HCEC 1CT (cell line): ENCODE results near the gene AGMO.

Experiments used
- DNase-seq: peaks from one replicate; pipeline ENCODE4 v3.0.0-alpha.2; 2017

Gene AGMO

GRCh38 chr7:15452670-15453069, 109.1 kb downstream of the AGMO start:
- DNase-seq: no peak

- DNase-seq: no peak
Observed at GRCh38 chr7:15446722-15447121, 115.1 kb downstream of the AGMO start.

DNA sequence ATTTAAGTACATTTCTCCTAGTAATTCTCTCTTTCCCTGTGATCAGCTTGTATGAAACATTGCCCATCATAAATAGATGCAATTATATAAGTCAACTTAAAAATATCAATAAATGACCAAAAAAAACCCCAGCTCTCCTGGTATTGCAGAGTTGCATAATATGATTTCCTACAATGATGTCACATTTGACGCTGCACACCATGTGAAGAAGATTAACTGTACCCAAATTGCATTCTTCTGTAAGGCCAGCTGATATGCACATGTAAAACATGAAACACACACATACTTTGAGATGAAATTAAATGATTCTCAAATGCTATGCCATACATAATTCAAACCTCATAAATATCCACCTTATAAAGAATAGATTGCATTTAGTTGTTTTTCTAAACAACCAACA, 115.5 kb downstream of the AGMO start:
- peak; percentile 54 for DNase-seq

DNA sequence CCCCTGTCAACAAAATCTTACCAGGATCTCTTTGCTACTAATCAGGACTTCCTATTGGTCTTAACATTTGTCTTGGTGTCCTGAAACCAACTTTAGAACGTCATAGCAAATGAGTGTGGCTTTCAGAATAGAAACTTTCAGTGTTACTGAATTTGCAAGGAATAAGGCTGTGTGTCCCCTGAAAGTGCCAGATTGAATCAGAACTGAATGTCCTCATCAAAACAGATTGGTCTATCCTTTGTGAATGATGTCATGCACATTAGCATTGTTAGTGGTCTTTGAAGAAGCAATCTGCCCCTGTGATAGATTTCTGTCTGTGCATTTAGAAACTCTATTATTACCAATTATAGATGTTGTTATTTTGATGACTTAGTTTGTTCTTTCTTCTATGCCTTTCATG, 119.9 kb downstream of the AGMO start:
- no peak for DNase-seq

DNA sequence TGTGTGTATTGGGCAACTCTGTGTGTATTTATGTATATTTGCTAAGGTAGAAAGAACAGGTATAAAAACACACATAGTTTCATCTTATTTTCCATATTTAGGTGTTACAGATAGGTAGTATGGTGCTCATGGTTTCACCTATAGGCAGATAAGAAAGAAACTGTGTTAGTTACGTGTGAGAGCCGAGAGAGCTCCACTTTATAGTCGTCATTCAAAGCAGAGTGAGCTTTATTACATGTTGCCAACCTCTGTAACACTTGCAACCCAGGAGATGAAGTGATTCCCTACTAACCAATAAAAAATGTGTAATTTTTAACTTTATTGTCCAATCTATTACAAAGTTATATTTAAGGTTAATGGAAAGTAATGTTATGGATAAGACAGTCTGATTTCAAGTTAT, 121.3 kb downstream of the AGMO start:
- no peak for DNase-seq

- no peak for DNase-seq
Observed at GRCh38 chr7:15439853-15440252, 122.0 kb downstream of the AGMO start.

GRCh38 chr7:15433151-15433550, 128.7 kb downstream of the AGMO start:
- no peak for DNase-seq

- no peak for DNase-seq
Observed at GRCh38 chr7:15430911-15431310, 130.9 kb downstream of the AGMO start.

GRCh38 chr7:15430191-15430590, 131.6 kb downstream of the AGMO start:
- DNase-seq: no peak

- peak; percentile 81 for DNase-seq
Observed at GRCh38 chr7:15424468-15424867, 137.3 kb downstream of the AGMO start.

- no peak for DNase-seq
Observed at GRCh38 chr7:15419596-15419995, 142.2 kb downstream of the AGMO start.

DNA sequence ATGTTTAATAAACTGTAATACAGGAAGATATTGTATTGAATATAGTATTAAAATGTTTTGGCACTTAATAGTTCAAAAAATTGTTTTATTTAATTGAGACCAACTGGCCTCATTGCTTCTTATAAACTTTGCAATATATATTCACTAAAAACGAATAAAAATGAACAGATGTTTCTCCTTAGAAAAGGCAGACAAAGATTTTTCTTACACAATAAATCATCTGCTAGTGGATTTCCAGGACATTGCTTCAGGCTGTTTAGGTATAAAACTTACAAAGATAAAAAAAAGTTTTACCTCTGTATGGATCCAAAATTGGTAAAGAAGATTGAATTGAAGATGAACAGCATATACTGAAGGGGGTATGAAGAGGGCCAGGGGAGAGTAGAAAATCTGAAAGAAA, 143.6 kb downstream of the AGMO start:
- DNase-seq: no peak

GRCh38 chr7:15417341-15417988, 144.3 kb downstream of the AGMO start:
- no peak for DNase-seq

- DNase-seq: no peak
Observed at GRCh38 chr7:15411019-15411418, 150.8 kb downstream of the AGMO start.

DNA sequence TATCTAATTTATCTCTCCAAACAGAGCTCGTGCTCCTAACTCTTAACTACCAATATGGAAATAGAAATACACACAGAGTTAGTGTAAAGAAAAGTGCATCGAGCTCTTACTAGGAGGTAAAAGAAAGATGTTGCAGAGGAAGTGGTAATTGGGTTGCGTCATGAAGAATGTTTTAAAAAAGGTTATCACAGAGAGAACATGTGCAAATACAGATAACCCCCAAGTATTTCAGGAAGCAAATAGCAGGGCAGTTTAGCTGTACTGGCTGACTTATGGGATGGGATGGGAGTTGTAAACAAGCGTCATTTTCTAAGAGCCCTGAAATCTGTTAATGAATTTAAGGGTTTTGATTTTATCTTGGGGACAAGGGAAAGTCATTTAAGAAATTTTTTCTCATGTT, 153.9 kb downstream of the AGMO start:
- DNase-seq: no peak

DNA sequence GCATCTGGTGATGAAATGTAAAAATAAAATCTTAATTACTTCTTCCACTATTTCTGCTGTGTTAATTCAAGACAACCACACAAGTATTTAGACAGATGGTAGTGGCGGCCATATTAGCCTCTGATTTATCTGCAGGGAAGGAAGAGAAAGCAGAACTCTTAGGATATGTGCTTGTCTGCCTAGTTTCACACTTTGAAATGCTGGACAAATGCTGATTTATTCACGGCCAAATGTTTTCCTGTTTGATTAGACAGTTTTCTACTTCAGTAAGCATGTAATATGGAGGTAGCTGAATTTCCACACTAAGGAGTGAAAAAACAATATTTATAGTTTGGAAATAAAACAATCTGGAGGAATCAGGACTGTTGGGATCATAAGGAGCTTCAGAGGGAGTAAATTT, 158.1 kb downstream of the AGMO start:
- no peak for DNase-seq

DNA sequence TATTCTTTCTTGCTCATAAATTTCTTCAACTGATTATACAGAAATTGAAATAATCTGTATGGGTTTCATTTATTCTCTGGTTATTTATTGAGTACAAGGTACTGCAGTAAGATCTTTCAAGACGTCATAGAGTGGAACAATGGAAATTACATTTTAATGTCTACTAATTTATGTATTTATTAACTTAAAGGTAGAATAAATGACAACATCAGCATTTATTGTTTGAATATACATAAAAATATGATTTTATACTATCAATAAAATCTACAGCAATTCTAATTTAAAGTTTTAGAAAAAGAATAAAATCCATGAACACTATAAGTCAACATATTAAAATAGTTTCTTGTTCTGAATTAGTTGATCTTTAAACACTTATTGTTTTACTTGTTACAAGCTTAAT, 158.5 kb downstream of the AGMO start:
- no peak for DNase-seq

GRCh38 chr7:15402436-15403136, 159.2 kb downstream of the AGMO start:
- no peak for DNase-seq

GRCh38 chr7:15400440-15400839, 161.4 kb downstream of the AGMO start:
- no peak for DNase-seq

DNA sequence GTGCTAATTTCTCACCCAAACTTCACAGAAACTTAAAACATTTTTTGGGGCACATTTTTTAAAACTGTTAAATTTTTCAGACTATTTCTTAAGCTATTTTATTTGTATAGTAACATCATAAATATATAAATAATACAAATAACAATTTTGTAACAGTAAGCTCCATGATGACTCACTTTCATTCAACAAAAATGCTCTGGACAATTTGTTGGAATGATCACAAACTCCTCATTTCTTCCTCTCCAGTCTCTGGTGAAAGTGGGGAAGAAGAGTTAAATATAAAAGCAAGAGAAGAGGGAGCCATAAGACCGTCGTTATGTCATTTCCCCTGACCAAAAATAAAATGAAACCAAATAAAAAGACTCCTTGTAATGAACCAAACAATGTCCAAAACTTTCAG, 162.4 kb downstream of the AGMO start:
- peak; percentile 9 for DNase-seq

- no peak for DNase-seq
Observed at GRCh38 chr7:15397922-15398760, 163.7 kb downstream of the AGMO start.

- DNase-seq: no peak
Observed at GRCh38 chr7:15397159-15397550, 164.7 kb downstream of the AGMO start.

DNA sequence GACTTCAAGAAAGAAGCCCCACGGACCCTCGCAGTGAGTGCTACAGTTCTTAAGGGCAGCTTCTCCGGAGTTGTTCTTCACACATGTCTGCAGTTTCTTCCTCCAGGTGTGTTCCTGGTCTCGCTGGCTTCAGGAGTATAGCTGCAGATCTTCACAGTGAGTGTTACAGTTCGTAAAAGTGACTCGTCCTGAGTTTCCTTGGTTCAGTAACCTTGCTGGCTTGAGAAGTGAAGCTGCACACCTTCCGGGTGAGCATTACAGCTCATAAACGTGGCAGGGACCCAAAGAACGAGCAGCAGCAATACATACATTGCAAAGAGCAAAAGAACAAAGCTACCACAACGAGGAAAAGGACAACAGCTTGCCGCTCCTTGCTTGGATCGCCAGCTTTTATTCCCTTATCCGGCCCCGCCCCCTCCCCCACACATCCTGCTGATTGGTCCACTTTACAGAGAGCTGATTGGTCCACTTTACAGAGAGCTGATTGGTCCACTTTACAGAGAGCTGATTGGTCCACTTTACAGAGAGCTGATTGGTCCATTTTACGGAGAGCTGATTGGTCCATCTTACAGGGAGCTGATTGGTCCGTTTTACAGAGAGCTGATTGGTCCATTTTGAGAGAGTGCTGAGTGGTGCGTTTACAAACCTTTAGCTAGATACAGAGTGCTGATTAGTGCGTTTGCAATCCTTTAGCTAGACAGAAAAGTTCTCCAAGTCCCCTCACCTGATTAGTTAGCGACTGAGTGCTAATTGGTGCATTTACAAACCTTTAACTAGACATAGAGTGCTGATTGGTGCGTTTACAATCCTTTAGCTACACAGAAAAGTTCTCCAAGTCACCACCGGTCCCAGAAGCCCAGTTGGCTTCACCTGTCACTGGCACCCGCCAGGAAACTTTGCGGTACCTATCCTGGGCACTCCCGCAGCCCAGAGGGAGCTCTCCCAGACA, 165.3 kb downstream of the AGMO start:
- DNase-seq: no peak
